Measurements from ENCODE around the gene ARFGAP1. TPM values are rescaled to one million over a fixed set of nuclear protein-coding genes. Genes with fewer than 3 reads are reported as not detected.
"Not testable (repeated sequence)": the region's sequence is repeated elsewhere in the genome, so short reads cannot be mapped to it uniquely, and the experiment has no call there.

The ARFGAP1 gene
- total RNA-seq, 1 donor from 2014 or later = 60.8 TPM

GRCh38 chr20:63330940-63331339 lies 58.3 kb downstream of the ARFGAP1 start:
- DNase-seq (ENCODE audit: low spot score) = no peak

GRCh38 chr20:63331741-63332400 lies 59.3 kb downstream of the ARFGAP1 start:
- DNase-seq (ENCODE audit: low spot score) = no peak

- DNase-seq (ENCODE audit: low spot score) = no peak
Observed at GRCh38 chr20:63332488-63333240, 60.1 kb downstream of the ARFGAP1 start.

GRCh38 chr20:63333241-63333836 lies 60.7 kb downstream of the ARFGAP1 start:
- DNase-seq (ENCODE audit: low spot score) = no peak

- DNase-seq (ENCODE audit: low spot score) = no peak
Observed at GRCh38 chr20:63334356-63334755, 61.7 kb downstream of the ARFGAP1 start.

- not testable (repeated sequence) for DNase-seq (ENCODE audit: low spot score)
Observed at GRCh38 chr20:63335060-63335459, 62.4 kb downstream of the ARFGAP1 start.

GRCh38 chr20:63335711-63336110 lies 63.1 kb downstream of the ARFGAP1 start:
- DNase-seq (ENCODE audit: low spot score) = no peak

GRCh38 chr20:63336232-63336752 lies 63.7 kb downstream of the ARFGAP1 start:
- DNase-seq (ENCODE audit: low spot score) = no peak

GRCh38 chr20:63337786-63338420 lies 65.3 kb downstream of the ARFGAP1 start:
- DNase-seq (ENCODE audit: low spot score) = no peak

Small RNAs within 50 kb of the gene (microRNA-seq; reads per million reads assigned to microRNA genes)
- not detected for gene MIR3196 (ENCODE audit: borderline number of aligned reads)
- gene MIR4326 (ENCODE audit: borderline number of aligned reads) = not detected

Other genes with a start within 250 kb of the ARFGAP1 start
- gene YTHDF1, start 56.7 kb upstream of the ARFGAP1 start, total RNA-seq = 33.6 TPM
- 0.35 TPM for gene BIRC7, start 36.9 kb upstream of the ARFGAP1 start, total RNA-seq
- not detected for gene NKAIN4, start 18.4 kb upstream of the ARFGAP1 start, total RNA-seq
- not detected for gene COL20A1, start 20.4 kb downstream of the ARFGAP1 start, total RNA-seq
- not detected for gene CHRNA4, start 88.5 kb downstream of the ARFGAP1 start, total RNA-seq
- not detected for gene KCNQ2, start 199.8 kb downstream of the ARFGAP1 start, total RNA-seq
- 1.2 TPM for gene EEF1A2, start 226.3 kb downstream of the ARFGAP1 start, total RNA-seq
- gene PPDPF, start 248.0 kb downstream of the ARFGAP1 start, total RNA-seq = 173 TPM